ENCODE data around the gene ATP8B1.
"Not testable (repeated sequence)": the region's sequence is repeated elsewhere in the genome, so short reads cannot be mapped to it uniquely, and the experiment has no call there.

The ATP8B1 gene

GRCh38 chr18:57759650-57760049 is 43.5 kb downstream of the ATP8B1 start:
- DNase-seq = no peak

GRCh38 chr18:57755473-57756067 is 47.5 kb downstream of the ATP8B1 start:
- DNase-seq = no peak

- DNase-seq = no peak
Observed at GRCh38 chr18:57754577-57755338, 48.4 kb downstream of the ATP8B1 start.

GRCh38 chr18:57753063-57753462 is 50.1 kb downstream of the ATP8B1 start:
- no peak for DNase-seq

- DNase-seq = no peak
Observed at GRCh38 chr18:57749604-57749970, 53.5 kb downstream of the ATP8B1 start.

- DNase-seq = no peak
Observed at GRCh38 chr18:57748770-57749603, 54.1 kb downstream of the ATP8B1 start.

GRCh38 chr18:57747809-57748680 is 55.1 kb downstream of the ATP8B1 start:
- DNase-seq = no peak

- no peak for DNase-seq
Observed at GRCh38 chr18:57744211-57744694, 58.9 kb downstream of the ATP8B1 start.

- no peak for DNase-seq
Observed at GRCh38 chr18:57743008-57743407, 60.1 kb downstream of the ATP8B1 start.

- DNase-seq = no peak
Observed at GRCh38 chr18:57741273-57741672, 61.8 kb downstream of the ATP8B1 start.

- DNase-seq = no peak
Observed at GRCh38 chr18:57738078-57738477, 65.0 kb downstream of the ATP8B1 start.

- peak; percentile 44 for DNase-seq
Observed at GRCh38 chr18:57737400-57738060, 65.6 kb downstream of the ATP8B1 start.

- DNase-seq = not testable (repeated sequence)
Observed at GRCh38 chr18:57735042-57735441, 68.1 kb downstream of the ATP8B1 start.

GRCh38 chr18:57733861-57734260 is 69.3 kb downstream of the ATP8B1 start:
- no peak for DNase-seq

GRCh38 chr18:57730146-57730545 is 73.0 kb downstream of the ATP8B1 start:
- no peak for DNase-seq

GRCh38 chr18:57728941-57729511 is 74.1 kb downstream of the ATP8B1 start:
- no peak for DNase-seq

GRCh38 chr18:57727952-57728807 is 74.9 kb downstream of the ATP8B1 start:
- DNase-seq = no peak

- not testable (repeated sequence) for DNase-seq
Observed at GRCh38 chr18:57719211-57719935, 83.7 kb downstream of the ATP8B1 start.

GRCh38 chr18:57716549-57716948 is 86.6 kb downstream of the ATP8B1 start:
- no peak for DNase-seq

- no peak for DNase-seq
Observed at GRCh38 chr18:57715671-57716070, 87.4 kb downstream of the ATP8B1 start.

Data from GOT3 (cell line).